Stomach (tissue), 4 donors: ENCODE measurements around the gene GOPC.

ENCODE experiments used
- CTCF ChIP-seq, 7 experiments: fragments of 450-650 bp in 4 of 7; fragments of 200-600 bp in 3 of 7; sonication (generic) in 3 of 7; IDR thresholded peaks; one replicate each; pipeline ENCODE4 v1.5.1; 2016 to 2019; ENCODE audit warnings: antibody characterized with exemption in 7 of 7, control low read depth in 2 of 7, mild to moderate bottlenecking in 1 of 7
- POLR2AphosphoS5 ChIP-seq, 3 donors: sonication (generic); formaldehyde crosslinking; IDR thresholded peaks; one replicate each; pipeline ENCODE4 v1.6.1; 2016; ENCODE audit warnings: antibody characterized with exemption in 3 of 3

DNA sequence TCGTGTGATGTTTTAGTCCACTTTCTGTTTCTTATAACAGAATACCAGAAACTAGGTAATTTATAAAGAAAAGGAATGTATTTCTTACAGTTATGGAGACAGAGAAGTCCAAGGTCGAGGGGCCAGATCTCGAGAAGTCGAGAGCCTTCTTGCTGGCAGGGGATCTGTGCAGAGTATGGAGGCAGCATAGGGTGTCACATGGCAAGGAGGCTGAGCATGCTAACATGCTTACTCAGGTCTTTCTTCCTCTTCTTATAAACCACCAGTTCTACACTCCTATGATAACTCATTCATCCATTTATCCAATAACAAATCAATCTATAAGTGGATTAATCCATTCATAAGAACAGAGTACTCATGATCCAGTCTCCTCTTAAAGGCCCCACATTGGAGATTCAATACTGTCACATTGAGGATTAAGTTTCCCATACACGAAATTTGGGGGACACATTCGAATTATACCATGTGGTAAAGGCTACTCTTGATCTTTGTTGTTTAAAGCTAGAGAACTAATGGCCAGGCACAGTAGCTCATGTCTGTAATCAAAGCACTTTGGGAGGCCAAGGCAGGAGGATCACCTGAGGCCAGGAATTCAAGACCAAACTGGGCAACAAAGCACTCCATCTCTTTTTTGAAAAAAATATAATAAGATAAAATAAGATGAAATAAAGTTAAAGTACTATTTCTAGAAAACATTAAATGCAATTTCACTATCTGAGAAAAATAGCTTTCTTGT, 2.1 kb downstream of the GOPC start:
- TF ChIP-seq POLR2AphosphoS5 (IDR thresholded peaks at IDR 0.05) = no peak
- no peak for TF ChIP-seq CTCF (IDR thresholded peaks at IDR 0.05)
